ENCODE measurements around the gene SEM1.
A peak's percentile ranks its signal among the peaks of the same experiment; 100 is the strongest.
"Not testable (repeated sequence)": the region's sequence is repeated elsewhere in the genome, so short reads cannot be mapped to it uniquely, and the experiment has no call there.

Gene SEM1

DNA sequence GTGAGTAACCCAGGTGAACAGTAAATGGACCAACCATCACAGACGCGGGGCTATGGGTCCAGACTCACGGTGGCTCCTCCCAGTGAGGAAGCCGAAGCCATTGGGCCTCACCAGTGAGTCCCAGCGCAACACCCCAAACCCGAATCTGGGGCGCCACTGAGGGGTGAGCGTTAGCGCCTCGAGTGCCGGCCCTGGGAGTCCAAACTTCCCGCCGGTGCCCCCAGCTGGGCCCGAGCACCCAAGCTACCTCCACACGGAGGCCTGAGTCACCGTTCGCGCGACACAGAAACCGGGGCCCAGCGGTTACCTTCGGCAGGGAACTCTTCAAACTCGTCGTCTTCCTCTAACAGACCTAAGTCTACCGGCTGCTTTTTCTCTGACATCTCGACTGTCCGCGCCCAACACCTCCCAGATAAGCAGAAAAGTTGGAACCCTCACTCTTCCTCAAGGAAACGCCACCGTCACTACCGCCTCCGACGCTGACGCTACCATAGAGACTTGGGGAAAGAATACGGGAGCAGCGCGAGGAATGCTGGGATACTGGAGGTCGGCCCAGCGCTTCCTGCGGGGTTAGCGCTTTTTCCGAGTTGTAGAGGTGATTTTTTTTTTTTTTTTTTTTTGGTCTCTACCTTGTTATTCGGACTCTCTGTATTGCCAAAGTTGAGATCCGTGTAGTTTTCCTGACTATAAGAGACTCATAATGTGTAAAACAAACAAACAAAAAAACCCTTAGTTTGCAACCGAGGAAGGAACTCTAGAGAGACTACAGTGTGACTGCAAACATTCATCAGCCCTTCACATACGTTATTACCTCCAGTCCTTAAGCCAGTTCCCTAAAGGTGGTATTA is at the start of gene SEM1:
SEM1 (minus strand) TSS at position 466 of the 848 bp plus-strand sequence; CDS start at position 383, 83 bp downstream.
- peak; percentile 8 to 40 for DNase-seq (ENCODE audit: low read depth in 2 of 2)

DNA sequence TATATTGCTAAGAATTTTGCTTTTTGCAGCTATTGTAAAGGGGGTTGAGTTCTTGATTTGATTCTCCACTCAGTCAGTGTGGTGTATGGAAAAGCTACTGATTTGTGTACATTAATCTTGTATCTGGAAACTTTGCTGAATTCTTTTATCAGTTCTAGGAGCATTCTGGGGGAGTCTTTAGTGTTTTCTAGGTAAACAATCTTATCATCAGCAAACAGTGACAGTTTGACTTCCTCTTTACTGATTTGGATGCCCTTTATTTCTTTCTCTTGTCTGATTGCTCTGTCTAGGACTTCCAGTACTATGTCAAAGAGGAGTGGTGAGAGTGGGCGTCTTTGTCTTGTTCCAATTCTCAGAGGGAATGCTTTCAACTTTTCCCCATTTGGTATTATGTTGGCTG is 48.2 kb upstream of the SEM1 start:
- DNase-seq (ENCODE audit: low read depth in 2 of 2) = not testable (repeated sequence)

DNA sequence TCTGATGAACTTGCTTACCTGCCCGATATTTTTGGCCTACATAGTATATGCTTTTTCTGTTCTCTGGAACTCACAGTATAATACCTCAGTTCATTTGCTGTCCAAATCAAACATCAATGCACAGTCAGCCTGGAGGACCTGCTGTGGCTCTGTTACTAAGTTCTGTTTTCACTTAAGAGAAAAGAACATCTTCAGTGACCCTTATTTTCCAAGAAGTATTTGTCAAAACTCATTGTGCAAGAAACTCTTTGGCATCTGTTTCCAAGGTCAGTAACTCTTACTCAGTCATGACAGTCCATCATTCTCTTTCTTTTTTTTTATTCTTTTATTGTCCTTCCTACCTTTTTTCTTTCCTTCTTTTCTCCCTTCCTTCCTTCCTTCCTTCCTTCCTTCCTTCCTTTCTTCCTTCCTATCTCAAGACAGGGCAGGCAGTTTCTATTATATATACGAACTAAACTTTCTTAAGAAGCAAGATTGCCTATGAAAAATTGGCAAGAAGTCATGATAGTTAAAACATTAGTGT is 37.8 kb upstream of the SEM1 start:
- no peak for DNase-seq (ENCODE audit: low read depth in 2 of 2)

DNA sequence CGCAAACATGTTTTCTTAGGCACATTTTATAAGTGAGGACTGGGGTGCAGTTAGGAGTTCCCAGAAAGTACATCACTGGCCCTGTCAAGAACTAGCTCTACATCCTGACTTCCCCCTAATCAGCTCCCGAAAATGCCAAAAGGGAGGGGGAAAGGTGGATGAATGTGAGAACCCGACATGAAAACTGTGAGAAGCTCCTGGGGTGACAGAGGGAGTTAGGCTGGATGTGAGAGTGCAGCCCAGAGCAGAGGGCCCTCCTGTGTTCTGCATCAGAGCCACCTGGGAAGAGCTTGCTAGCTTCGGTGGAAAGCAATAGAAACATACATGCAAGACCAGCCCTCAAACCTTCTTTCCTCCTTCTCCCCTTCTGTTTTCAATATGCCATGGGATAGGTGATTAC is 30.5 kb upstream of the SEM1 start:
- DNase-seq (ENCODE audit: low read depth in 2 of 2) = no peak

DNA sequence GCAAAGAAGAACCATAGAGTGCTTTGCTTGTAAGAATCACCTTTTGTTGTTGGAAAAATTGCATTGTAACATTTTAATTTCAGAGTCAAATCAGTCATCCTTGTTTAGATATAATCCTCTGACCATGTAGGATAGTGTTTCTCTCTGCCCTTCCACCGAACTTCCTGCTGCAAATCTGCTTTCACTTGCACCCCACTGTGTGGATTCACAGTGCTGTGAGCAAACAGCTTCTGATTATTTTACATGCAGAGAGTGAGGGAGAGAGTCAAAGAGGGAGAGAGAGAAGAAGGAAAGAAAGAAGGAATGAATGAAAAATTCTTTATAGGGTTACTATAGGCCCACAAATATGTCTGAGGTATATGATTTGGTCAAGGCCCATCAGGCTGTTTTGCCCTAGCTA is 30.0 kb upstream of the SEM1 start:
- no peak for DNase-seq (ENCODE audit: low read depth in 2 of 2)

DNA sequence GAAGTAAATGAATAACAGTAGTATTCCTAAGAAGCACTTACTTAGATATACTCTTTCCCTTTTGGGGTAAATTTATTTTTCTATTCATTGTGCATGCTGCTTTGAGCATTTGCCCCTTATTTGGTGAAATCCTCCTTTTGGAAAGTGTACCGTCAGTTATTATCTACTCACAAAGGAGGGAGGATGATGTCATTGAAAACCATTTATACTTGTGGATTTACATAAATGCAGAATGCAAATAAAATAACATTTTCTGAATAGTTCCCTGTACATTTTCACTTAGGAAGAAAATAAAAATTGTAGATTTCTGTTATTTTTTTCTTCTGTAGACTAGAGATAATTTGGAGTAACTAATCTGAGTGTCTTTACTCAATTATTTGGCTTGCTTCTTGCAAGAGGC is 29.5 kb upstream of the SEM1 start:
- no peak for DNase-seq (ENCODE audit: low read depth in 2 of 2)

DNA sequence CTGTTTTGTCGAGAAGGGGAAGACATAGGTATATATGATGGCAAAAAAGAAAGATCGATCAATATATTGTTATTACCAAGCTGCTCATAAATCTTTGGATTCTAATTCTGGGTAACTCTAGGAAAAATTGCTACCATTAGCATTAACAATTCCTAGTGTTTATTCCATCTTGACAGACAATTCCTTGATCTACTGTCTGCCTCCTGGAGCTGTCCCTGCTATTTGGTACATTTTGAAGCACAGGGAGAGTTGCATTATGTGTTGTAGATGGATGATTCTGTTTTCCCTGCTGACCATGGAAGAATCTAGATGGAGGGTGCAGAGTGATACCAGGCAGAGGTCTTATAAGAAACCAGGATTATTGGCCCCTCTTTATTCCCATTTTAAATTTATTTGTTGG is 29.1 kb upstream of the SEM1 start:
- no peak for DNase-seq (ENCODE audit: low read depth in 2 of 2)

DNA sequence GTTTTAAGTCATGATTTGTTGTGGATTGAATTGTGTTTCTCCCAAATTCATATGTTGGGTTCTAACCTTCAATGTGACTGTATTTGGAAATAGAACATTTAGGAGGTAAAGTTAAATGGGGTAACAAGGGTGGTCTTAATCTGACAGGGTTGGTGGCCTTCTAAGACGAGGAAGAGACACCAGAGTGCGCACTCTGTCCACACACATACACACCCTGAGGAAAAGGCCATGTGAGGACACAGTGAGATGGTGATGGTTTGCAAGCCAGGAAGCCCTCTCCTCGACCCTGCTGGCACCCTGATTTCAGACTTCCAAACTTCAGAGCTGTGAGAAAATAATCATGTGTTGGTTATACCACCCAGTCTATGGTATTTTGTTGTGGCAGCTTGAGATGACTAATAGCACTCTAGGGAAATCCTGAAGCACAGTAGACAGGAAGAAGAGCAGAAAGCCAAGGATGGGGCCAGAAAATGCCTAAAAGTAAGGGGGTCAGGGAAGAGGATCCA is 28.0 kb upstream of the SEM1 start:
- DNase-seq (ENCODE audit: low read depth in 2 of 2) = no peak

DNA sequence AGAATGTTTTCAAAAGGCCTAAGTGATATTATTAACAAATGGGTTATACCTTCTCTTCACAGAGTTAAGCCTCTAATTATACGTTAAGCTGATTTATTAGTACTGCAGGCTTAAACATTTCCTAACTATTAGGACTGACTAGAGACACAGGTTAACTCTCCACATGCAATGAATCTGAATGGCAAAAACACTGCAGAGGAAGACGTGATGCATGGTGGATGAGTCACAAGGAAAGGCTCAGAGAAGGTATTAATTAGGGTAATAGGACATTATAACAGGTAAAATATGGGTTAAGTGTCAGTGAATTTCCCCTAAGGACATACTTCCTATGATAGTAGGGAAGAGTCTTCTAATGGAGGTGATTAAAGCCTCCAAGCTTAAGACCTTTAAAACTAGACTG is 24.7 kb upstream of the SEM1 start:
- DNase-seq (ENCODE audit: low read depth in 2 of 2) = no peak

DNA sequence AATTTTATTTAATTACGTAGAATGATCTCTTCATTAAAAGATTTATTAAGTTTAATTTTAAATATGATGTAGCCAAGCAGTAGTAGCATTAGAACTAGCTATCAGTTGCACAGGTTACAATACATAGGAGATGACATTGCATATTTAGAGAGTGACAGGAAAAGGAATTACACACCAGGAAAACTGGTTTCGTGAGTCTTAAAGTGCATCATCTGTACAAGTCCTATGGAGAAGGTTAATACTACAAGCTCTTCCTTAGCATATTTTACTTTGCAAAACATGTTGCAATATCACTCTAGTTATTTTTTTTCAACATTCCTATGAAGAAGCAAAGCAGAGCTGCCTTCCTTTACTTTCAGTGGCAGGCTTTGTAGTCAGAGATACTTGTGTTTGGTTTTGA is 20.2 kb upstream of the SEM1 start:
- DNase-seq (ENCODE audit: low read depth in 2 of 2) = no peak

DNA sequence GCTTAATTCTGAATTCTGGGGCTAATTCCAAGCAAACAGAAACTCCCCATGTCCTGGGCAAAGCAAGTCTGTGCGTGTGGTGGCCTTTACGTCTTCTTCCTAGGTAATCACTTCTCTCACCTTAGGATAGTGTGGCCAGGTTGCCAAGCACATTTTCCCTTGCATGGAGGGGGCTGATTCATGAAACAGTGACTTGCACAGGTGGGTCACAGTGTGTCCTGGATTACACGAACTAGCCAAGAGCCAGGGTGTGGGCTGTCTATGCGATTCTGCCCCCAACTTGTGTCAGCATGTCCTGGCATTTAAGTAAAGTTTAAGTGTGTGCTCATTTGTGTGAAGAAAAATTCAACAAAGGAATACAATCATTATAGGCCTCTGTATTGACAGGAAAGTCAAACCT is 18.5 kb upstream of the SEM1 start:
- DNase-seq (ENCODE audit: low read depth in 2 of 2) = no peak

DNA sequence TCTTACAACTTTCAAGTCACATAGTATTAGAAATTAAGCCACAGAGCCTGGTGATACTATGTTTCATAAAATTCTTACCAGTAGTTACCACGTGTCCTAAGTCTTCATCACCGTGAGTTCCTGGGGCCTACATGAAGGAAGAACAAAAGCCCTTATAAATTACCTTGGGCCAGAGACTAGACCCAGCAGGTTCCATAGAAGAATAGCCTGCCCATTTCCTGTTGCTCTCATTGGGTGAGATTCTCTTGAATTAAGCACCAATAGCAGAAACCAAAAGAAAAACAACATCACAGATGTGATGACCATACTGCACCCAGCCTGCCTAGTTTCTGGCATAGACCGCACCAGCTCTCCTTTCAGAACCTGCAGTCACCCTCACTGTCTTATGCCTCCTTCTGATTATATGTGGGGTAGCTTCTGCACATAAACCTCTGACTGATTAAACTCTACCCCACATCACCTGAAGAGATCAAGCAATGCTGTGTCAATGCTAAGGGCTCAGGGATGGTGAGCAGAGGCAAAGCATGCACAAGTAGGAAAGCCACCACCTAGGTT is 18.0 kb upstream of the SEM1 start:
- DNase-seq (ENCODE audit: low read depth in 2 of 2) = no peak

DNA sequence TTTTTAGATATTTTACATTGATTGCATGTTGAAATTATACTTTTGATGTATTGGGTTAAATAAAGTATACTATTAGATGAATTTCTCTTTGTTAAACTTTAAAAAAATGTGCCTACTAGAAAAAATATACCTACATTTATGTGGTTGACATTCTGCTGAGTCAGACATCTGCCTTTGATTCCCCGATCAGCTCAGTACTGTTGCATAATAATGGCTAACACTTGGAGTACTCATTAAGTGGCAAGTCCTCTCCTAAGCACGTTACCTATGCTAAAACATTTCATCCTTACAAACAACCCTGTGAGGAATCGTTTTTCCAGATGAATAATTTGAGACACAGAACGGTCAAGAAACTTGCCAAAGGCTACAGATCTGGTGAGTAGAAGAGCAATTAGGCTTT is 14.0 kb upstream of the SEM1 start:
- no peak for DNase-seq (ENCODE audit: low read depth in 2 of 2)

DNA sequence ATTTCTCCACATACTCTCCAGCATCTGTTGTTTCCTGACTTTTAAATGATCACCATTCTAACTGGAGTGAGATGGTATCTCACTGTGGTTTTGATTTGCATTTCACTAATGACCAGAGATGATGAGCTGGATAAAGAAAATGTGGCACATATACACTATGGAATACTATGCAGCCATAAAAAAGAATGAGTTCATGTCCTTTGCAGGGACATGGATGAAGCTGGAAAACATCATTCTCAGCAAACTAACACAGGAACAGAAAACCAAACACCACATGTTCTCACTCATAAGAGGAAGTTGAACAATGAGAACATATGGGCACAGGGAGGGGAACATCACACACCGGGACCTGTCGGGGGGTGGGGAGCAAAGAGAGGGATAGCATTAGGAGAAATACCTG is 13.3 kb upstream of the SEM1 start:
- not testable (repeated sequence) for DNase-seq (ENCODE audit: low read depth in 2 of 2)

DNA sequence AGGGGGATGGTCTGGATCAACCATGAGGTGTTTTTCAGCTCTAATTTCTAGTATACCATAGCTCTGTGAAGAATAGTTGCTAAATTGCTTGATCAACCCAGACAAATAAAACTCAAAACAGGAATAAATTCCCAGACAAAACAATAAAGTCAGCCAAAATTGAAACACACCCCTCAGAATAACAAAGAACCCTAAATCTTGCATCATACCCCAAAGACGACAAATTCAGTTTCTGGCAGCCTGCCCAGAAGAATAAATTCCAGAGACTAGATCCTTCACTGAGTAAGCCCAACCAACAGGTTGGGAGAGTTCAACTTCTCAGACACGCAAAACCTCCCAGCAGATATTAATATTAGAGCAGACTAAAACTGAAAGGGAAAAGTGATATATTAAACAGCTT is 11.2 kb upstream of the SEM1 start:
- no peak for DNase-seq (ENCODE audit: low read depth in 2 of 2)

DNA sequence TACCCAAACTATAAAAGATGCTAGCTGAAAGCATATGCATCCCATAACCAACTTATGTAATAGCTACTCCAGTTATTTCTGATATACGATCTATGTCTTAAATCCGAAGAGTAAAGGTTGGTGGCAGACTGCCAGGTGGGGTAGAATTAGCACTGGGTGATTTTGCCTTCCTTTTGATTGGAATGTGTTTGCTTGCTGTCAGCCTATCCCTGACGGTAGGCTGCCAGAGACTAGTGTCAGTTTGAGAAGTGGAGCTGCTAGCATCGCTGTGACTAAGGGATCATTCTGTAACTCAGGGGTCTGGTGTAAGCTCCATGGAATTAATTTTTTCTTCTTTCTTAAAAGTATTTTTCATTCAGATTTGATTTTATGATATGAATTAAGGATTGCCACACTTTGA is 9.5 kb upstream of the SEM1 start:
- DNase-seq (ENCODE audit: low read depth in 2 of 2) = no peak

DNA sequence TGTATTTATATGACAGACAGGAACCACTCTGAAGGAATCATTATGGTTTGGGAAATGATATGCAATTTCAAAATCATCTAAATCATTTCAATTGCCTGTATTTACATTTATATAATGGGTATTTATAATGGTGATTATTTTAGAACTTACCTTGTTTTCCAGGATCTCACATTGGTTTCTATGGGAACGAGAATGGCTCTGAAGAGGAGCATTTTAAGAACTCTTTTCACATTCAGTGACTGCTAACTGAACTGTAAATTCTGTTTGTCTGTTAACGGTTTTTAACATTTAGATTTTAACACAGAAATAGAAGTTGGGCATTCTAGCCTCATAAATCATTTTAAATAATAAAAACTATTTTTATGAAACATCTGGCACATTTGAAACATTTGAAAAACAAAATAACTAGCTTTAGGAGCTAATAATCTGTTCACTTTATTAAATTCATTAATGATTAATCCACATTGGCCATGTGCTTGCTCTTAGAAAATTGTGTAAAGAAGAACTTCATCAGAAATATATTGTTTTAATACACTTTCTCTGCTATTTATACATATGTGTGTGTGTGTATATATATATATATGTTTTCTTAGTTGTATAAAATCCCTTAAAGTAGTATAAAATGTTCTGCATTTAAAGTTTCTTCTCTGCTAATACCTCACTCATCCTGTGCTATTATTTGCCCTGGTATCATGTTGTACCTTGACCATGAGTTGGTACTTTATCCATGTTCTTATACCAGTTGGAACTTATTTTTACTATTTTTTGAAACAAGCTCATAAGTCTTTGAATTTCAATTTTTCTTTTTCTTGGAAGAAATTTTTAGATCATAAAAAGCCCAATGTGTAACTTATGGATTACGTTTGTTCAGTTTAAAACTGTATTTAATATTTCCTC is 8.7 kb upstream of the SEM1 start:
- no peak for DNase-seq (ENCODE audit: low read depth in 2 of 2)

DNA sequence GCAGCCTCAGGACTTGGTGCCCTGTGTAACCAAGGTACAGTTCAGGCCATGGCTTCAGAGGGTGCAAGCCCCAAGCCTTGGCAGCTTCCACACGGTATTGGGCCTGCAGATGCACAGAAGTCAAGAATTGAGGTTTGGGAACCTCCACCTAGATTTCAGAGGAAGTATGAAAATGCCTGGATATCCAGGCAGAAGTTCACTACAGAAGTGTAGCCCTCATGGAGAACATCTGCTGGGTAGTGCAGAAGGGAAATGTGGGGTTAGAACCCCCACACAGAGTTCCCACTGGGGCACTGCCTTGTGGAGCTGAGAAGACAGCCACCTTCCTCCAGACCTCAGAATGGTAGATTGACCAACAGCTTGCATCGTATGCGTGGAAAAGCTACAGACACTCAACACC is 3.4 kb upstream of the SEM1 start:
- no peak for DNase-seq (ENCODE audit: low read depth in 2 of 2)

DNA sequence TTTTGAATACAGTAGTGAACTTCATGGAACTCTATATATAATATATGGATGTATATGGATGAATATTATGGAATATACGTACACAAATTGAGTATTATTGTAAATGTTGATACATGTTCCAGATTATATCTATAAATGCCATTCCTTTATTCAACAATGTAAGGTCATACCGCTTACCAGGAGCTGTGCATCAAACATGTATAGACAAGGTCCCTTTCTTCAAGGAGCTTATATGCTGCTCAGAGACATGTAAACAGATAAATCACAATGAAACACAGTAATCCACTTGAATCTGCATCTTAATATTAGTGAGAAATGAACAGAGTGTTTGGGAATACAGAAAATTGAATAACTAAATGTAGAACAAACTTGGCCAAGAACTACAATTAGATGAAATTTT is 898 bp upstream of the SEM1 start:
- DNase-seq (ENCODE audit: low read depth in 2 of 2) = no peak

DNA sequence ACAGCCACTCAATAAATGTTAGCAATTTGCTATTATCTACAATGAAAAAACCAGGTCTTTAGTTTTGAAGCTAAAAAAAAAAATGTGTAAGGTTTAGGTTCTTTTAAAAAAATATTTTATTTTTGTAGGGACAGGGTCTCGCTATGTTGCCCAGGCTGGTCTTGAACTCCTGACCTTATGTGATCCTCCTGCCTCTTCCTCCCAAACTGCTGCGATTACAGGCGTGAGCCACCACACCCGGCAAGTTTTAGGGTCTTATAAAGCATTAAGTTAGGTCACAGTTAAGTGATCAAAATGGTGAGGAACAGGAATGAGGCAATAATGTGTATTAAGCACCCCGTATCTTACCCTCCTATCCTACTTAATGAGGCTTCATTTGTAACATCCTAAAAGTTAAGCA is 774 bp downstream of the SEM1 start:
- DNase-seq (ENCODE audit: low read depth in 2 of 2) = no peak

DNA sequence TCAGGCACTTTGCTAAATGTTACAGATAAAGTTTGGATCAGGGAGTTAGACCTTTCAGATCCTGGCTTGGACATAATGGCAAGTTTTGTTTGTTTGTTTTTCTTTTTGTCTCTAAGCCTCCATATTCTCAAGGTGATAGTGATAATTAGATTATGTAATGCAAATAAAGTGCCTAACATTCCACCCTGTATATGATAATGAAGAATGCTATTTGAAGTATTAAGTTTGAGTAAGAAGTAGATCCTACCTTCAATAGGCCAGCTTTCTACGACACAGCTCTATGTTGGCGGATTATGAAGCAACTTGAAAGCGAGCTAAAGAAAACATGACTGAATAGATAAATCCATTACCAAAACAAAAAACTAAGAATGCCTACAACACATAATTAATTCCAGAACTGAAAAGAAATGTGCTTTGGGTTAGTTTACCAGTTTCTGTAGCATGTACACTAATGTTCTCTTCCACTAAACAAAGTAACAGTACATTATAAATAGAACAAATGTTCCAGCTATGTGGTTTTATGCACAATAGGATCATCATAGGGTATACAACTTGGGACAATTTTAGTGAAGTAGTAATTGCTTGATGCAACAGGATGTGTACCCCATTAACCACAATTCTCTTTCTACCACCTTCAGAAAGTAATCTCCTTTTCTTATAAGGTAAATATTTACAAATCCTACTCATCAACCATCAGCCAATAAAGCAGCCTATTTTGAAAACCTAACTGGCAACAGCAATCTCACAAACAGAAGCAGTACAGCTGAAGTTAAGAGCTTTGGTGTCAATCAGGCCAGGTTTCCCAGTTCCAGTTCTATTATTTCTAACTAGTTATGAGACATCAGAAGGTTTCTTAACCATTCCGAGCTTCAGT is 1.5 kb downstream of the SEM1 start:
- DNase-seq (ENCODE audit: low read depth in 2 of 2) = no peak

Data from stimulated activated CD4-positive, alpha-beta T cell treated with anti-CD3 and anti-CD28 coated beads, Interleukin-1b, Interleukin-23, amount 100 ng/mL, for 1 hour (primary cell).